Peyer's patch (tissue), 4 donors: ENCODE measurements around the gene FBXO42.

Experiments
- CTCF ChIP-seq, 6 experiments: fragments of 450-650 bp in 4 of 6; fragments of 200-600 bp in 2 of 6; sonication (generic) in 1 of 6; IDR thresholded peaks; one replicate each; pipeline ENCODE4 v1.5.1; 2017 to 2019; ENCODE audit warnings: antibody characterized with exemption in 6 of 6, mild to moderate bottlenecking in 3 of 6, moderate library complexity in 1 of 6
- POLR2A ChIP-seq, 2 donors: fragments of 450-650 bp; IDR thresholded peaks; one replicate each; pipeline ENCODE4 v1.5.1; 2017; ENCODE audit warnings: antibody characterized with exemption in 2 of 2, mild to moderate bottlenecking in 2 of 2, moderate library complexity in 2 of 2

- TF ChIP-seq CTCF (IDR thresholded peaks at IDR 0.05) (no peak), POLR2A (IDR thresholded peaks at IDR 0.05) (no peak)
Observed at GRCh38 chr1:16289959-16290358, 62.3 kb downstream of the FBXO42 start.
